Measurements from ENCODE around the gene SASH1. TPM values are rescaled to one million over a fixed set of nuclear protein-coding genes. Genes with fewer than 3 reads are reported as not detected.

The SASH1 gene
- total RNA-seq, 1 experiment from 2014 or later: 11.7 TPM

- TF ChIP-seq REST (IDR thresholded peaks at IDR 0.05; ENCODE audit: low read depth): no peak
These were observed at the start of gene SASH1 (continued) for GRCh38 chr6:148342350-148343046.

- H4K20me1 ChIP-seq (ENCODE audit: insufficient read depth): no peaks in the 10 kb centered on the region
- no peaks in the 10 kb centered on the region for H3K27me3 ChIP-seq (ENCODE audit: insufficient read depth, low read length)
- no peak overlapping the region for H3K4me3 ChIP-seq (replicated peaks in 1 of 2; ENCODE audit: low read depth in 1 of 2, low read length in 2 of 2)
- H3K27ac ChIP-seq (ENCODE audit: low read depth, low read length): no peak overlapping the region
- ATAC-seq: no peak
- ChIA-PET RAD21 (ENCODE audit: low non-redundant PET in 1 of 2, low total read pairs in 2 of 2, uncharacterized antibody in 2 of 2, unreplicated experiment in 2 of 2) (no interaction called here), POLR2A (no interaction called here), CTCF (no interaction called here)
- no peak overlapping the region for H3K4me2 ChIP-seq (ENCODE audit: low read length)
- no peaks in the 10 kb centered on the region for H3K4me1 ChIP-seq (ENCODE audit: control insufficient read depth in 1 of 2, insufficient read depth in 2 of 2, low read length in 2 of 2)
- no peak overlapping the region for H2AFZ ChIP-seq (ENCODE audit: low read depth, low read length, poor library complexity, severe bottlenecking)
- no peak for DNase-seq (ENCODE audit: low read depth, low spot score)
- H3K9me2 ChIP-seq (ENCODE audit: insufficient read depth): no peaks in the 10 kb centered on the region
- H3K9me3 ChIP-seq (ENCODE audit: control insufficient read depth in 1 of 2, insufficient read depth in 1 of 2, low read depth in 1 of 2, low read length in 2 of 2): no peaks in the 10 kb centered on the region
- H3K9ac ChIP-seq (ENCODE audit: low read length): no peak overlapping the region
- no TSS peak for BruUV-seq (replicated peaks)
- TF ChIP-seq CEBPB (IDR thresholded peaks at IDR 0.05; ENCODE audit: low read depth) (no peak), CBX3 (IDR thresholded peaks at IDR 0.05; ENCODE audit: low read depth) (no peak), YY1 (IDR thresholded peaks at IDR 0.05; ENCODE audit: extremely low read depth, insufficient replicate concordance, low read depth, low read length) (no peak), ZFX (IDR thresholded peaks at IDR 0.05) (no peak), ATF3 (IDR thresholded peaks at IDR 0.05) (no peak)
- intact Hi-C loops (cut with micrococcal nuclease): no loop called here
- H3K36me3 ChIP-seq (ENCODE audit: control insufficient read depth in 1 of 2, insufficient read depth in 2 of 2, low read length in 2 of 2): no peaks in the 10 kb centered on the region
- H3K79me2 ChIP-seq (ENCODE audit: insufficient read depth, low read length): no peaks in the 10 kb centered on the region
These were observed 49.2 kb upstream of the SASH1 start for GRCh38 chr6:148293181-148293995.
